Trophoblast cell (in vitro differentiated cells and primary cell): ENCODE data around the gene POMZP3.
"Not testable (repeated sequence)": the region's sequence is repeated elsewhere in the genome, so short reads cannot be mapped to it uniquely, and the experiment has no call there.

ENCODE experiments used
- DNase-seq, 2 donors: peaks; one replicate each; pipeline ENCODE4 v3.0.0-alpha.2; 2016
- H2AFZ ChIP-seq: 2 replicates; pipeline ENCODE4 v1.6.1; 2013; ENCODE audit warnings: low read length, moderate library complexity, mild to moderate bottlenecking; ENCODE audit not compliant: insufficient read depth, poor library complexity
- H2AK5ac ChIP-seq: 2 replicates; pipeline ENCODE4 v1.6.1; 2013; ENCODE audit warnings: mild to moderate bottlenecking, low read length
- H2BK120ac ChIP-seq: 2 replicates; pipeline ENCODE4 v1.6.1; 2013; ENCODE audit warnings: low read length, mild to moderate bottlenecking, moderate library complexity; ENCODE audit not compliant: insufficient read depth, poor library complexity
- H2BK12ac ChIP-seq: 2 replicates; pipeline ENCODE4 v1.6.1; 2013; ENCODE audit warnings: mild to moderate bottlenecking, low read length, moderate library complexity
- H2BK5ac ChIP-seq: 2 replicates; pipeline ENCODE4 v1.6.1; 2013; ENCODE audit warnings: low read length, low read depth, moderate library complexity, mild to moderate bottlenecking; ENCODE audit not compliant: poor library complexity
- H3K14ac ChIP-seq: 2 replicates; pipeline ENCODE4 v1.6.1; 2013; ENCODE audit warnings: mild to moderate bottlenecking, low read length
- H3K18ac ChIP-seq: 2 replicates; pipeline ENCODE4 v1.6.1; 2013; ENCODE audit warnings: mild to moderate bottlenecking, low read length
- H3K23ac ChIP-seq: 2 replicates; pipeline ENCODE4 v1.6.1; 2013; ENCODE audit warnings: low read length
- H3K27ac ChIP-seq: 2 replicates; pipeline ENCODE4 v1.5.1; 2013; ENCODE audit warnings: low read depth, mild to moderate bottlenecking, inconsistent platforms, low read length, moderate library complexity
- H3K27me3 ChIP-seq: 2 replicates; pipeline ENCODE4 v1.6.1; 2013; ENCODE audit warnings: inconsistent platforms, mild to moderate bottlenecking, low read length, moderate library complexity; ENCODE audit not compliant: insufficient read depth
- H3K36me3 ChIP-seq, 2 experiments: 1 replicate in 1 of 2; 2 replicates in 1 of 2; pipeline ENCODE4 v1.6.1; 2013; ENCODE audit warnings: low read length in 2 of 2, mild to moderate bottlenecking in 2 of 2, moderate library complexity in 1 of 2; ENCODE audit not compliant: insufficient read depth in 2 of 2, control insufficient read depth in 1 of 2
- H3K4ac ChIP-seq: 2 replicates; pipeline ENCODE4 v1.6.1; 2013; ENCODE audit warnings: low read depth, mild to moderate bottlenecking, low read length, moderate library complexity
- H3K4me1 ChIP-seq, 2 experiments: 1 replicate in 1 of 2; 2 replicates in 1 of 2; pipeline ENCODE4 v1.6.1; 2013; ENCODE audit warnings: low read length in 2 of 2, mild to moderate bottlenecking in 2 of 2, moderate library complexity in 1 of 2; ENCODE audit not compliant: insufficient read depth in 2 of 2, control insufficient read depth in 1 of 2
- H3K4me2 ChIP-seq: 2 replicates; pipeline ENCODE4 v1.6.1; 2013; ENCODE audit warnings: inconsistent platforms, mild to moderate bottlenecking, low read length, moderate library complexity
- H3K4me3 ChIP-seq: 2 replicates; pipeline ENCODE4 v1.5.1; 2013; ENCODE audit warnings: mild to moderate bottlenecking, low read depth, low read length, inconsistent platforms
- H3K79me1 ChIP-seq: one replicate; pipeline ENCODE4 v1.6.1; 2013; ENCODE audit warnings: low read length
- H3K79me2 ChIP-seq: 2 replicates; pipeline ENCODE4 v1.6.1; 2013; ENCODE audit warnings: low read length, mild to moderate bottlenecking; ENCODE audit not compliant: control insufficient read depth, insufficient read depth, poor library complexity
- H3K9ac ChIP-seq: 2 replicates; pipeline ENCODE4 v1.6.1; 2013; ENCODE audit warnings: mild to moderate bottlenecking, low read length
- H3K9me3 ChIP-seq: 2 replicates; pipeline ENCODE4 v1.6.1; 2013; ENCODE audit warnings: low read depth, mild to moderate bottlenecking, control low read depth, inconsistent platforms, low read length; ENCODE audit not compliant: insufficient read depth
- H4K12ac ChIP-seq: 2 replicates; pipeline ENCODE4 v1.6.1; 2013; ENCODE audit warnings: low read depth, mild to moderate bottlenecking, low read length, moderate library complexity
- H4K8ac ChIP-seq: 2 replicates; pipeline ENCODE4 v1.6.1; 2013; ENCODE audit warnings: low read depth, mild to moderate bottlenecking, low read length, moderate library complexity
- H4K91ac ChIP-seq: one replicate; pipeline ENCODE4 v1.6.1; 2013; ENCODE audit warnings: low read depth, mild to moderate bottlenecking, low read length, moderate library complexity
- WGBS: extraction: QIAGEN DNeasy Blood & Tissue Kit; methylation state at CpG from one replicate; pipeline ENCODE4 v1.1.7; 2013; ENCODE audit warnings: missing lambda C conversion rate; ENCODE audit not compliant: insufficient read length, insufficient coverage; ENCODE audit errors: extremely low coverage; 5-methylcytosine and 5-hydroxymethylcytosine counted together

POMZP3 gene

GRCh38 chr7:76582848-76583631, 44.0 kb downstream of the POMZP3 start:
- H3K23ac ChIP-seq, H4K91ac ChIP-seq, H3K4me3 ChIP-seq, H3K18ac ChIP-seq, H3K79me2 ChIP-seq, H2AK5ac ChIP-seq, H3K27me3 ChIP-seq, H3K9ac ChIP-seq, H3K4ac ChIP-seq, H3K27ac ChIP-seq, DNase-seq, H3K79me1 ChIP-seq, H3K36me3 ChIP-seq, H3K14ac ChIP-seq, H2AFZ ChIP-seq, H2BK12ac ChIP-seq, H3K4me2 ChIP-seq, H4K8ac ChIP-seq, H3K9me3 ChIP-seq, H4K12ac ChIP-seq, H3K4me1 ChIP-seq, H2BK120ac ChIP-seq, H2BK5ac ChIP-seq: not testable (repeated sequence)
- WGBS = no CpG with 5 or more reads among the region's 2 CpGs

GRCh38 chr7:76575919-76576655, 51.0 kb downstream of the POMZP3 start:
- not testable (repeated sequence) for H3K18ac ChIP-seq, H3K79me1 ChIP-seq, H3K4me1 ChIP-seq, DNase-seq, H3K27me3 ChIP-seq, H2AFZ ChIP-seq, H2BK5ac ChIP-seq, H4K8ac ChIP-seq, H3K9ac ChIP-seq, H2AK5ac ChIP-seq, H4K91ac ChIP-seq, H3K23ac ChIP-seq, H3K79me2 ChIP-seq, H3K4ac ChIP-seq, H3K36me3 ChIP-seq, H2BK120ac ChIP-seq, H4K12ac ChIP-seq, H2BK12ac ChIP-seq, H3K4me2 ChIP-seq, H3K9me3 ChIP-seq, H3K27ac ChIP-seq, H3K4me3 ChIP-seq, H3K14ac ChIP-seq
- WGBS = no CpG with 5 or more reads among the region's 3 CpGs

- not testable (repeated sequence) for H3K36me3 ChIP-seq, H3K9me3 ChIP-seq, H2AK5ac ChIP-seq, H3K23ac ChIP-seq, H3K4me1 ChIP-seq, H4K91ac ChIP-seq, H2BK5ac ChIP-seq, H4K8ac ChIP-seq, H3K27me3 ChIP-seq, H3K79me1 ChIP-seq, H3K4ac ChIP-seq, H3K9ac ChIP-seq, H3K18ac ChIP-seq, H2AFZ ChIP-seq, H3K4me2 ChIP-seq, H4K12ac ChIP-seq, H2BK120ac ChIP-seq, H3K14ac ChIP-seq, H3K79me2 ChIP-seq, H3K27ac ChIP-seq, H3K4me3 ChIP-seq, H2BK12ac ChIP-seq, DNase-seq
- WGBS = no CpG with 5 or more reads among the region's 2 CpGs
Observed at GRCh38 chr7:76575431-76575830, 51.6 kb downstream of the POMZP3 start.

- H3K23ac ChIP-seq, H3K14ac ChIP-seq, H2BK120ac ChIP-seq, H3K4ac ChIP-seq, H3K9ac ChIP-seq, H3K27ac ChIP-seq, H3K36me3 ChIP-seq, DNase-seq, H2AK5ac ChIP-seq, H3K18ac ChIP-seq, H2AFZ ChIP-seq, H3K79me1 ChIP-seq, H3K4me1 ChIP-seq, H2BK12ac ChIP-seq, H2BK5ac ChIP-seq, H3K9me3 ChIP-seq, H3K4me2 ChIP-seq, H3K4me3 ChIP-seq, H4K91ac ChIP-seq, H3K27me3 ChIP-seq, H3K79me2 ChIP-seq, H4K8ac ChIP-seq, H4K12ac ChIP-seq: not testable (repeated sequence)
- no CpG with 5 or more reads among the region's 3 CpGs for WGBS
Observed at GRCh38 chr7:76572296-76572695, 54.8 kb downstream of the POMZP3 start.
